Cardiac fibroblast (primary cell): ENCODE data around the gene C17orf75.
"Not testable (repeated sequence)": the region's sequence is repeated elsewhere in the genome, so short reads cannot be mapped to it uniquely, and the experiment has no call there.

ENCODE experiments used
- DNase-seq, 2 donors: peaks; one replicate each; pipeline versions ENCODE4 v3.0.0 to v3.0.0-alpha.2; 2010; ENCODE audit warnings: low read depth in 2 of 2
- H3K4me3 ChIP-seq, 2 donors: replicated peaks in 1 of 2; 1 replicate in 1 of 2; 2 replicates in 1 of 2; pipeline ENCODE4 v1.5.1; 2011; ENCODE audit warnings: low read depth in 2 of 2, low read length in 2 of 2, mild to moderate bottlenecking in 2 of 2, moderate library complexity in 1 of 2
- TF ChIP-seq, protein P1 (sequence below): IDR thresholded peaks from one replicate; pipeline ENCODE4 v1.5.1; 2011; ENCODE audit warnings: low read depth, mild to moderate bottlenecking, low read length, inconsistent platforms

C17orf75 gene

DNA sequence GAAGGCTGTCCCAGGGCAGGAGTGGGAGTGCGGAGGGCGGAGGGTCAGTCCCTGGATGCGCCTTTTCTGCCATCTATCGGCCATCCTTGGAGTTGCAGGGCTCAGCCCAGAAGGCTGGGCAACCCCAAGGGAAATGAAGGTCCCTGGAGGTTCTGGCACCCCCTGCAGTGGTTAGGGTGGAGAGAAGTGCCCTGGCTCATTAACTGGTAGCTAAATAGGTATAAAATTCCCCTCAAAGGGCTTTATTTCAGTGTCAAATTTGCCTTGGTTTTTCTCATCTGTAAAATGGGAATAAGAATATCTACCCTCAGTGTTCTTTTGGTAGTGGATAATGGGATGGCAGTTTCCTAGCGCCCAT is 22.4 kb downstream of the C17orf75 start:
- no peak overlapping the region for H3K4me3 ChIP-seq
- peak; percentile 61 to 66 for DNase-seq
- TF ChIP-seq, protein P1, sequence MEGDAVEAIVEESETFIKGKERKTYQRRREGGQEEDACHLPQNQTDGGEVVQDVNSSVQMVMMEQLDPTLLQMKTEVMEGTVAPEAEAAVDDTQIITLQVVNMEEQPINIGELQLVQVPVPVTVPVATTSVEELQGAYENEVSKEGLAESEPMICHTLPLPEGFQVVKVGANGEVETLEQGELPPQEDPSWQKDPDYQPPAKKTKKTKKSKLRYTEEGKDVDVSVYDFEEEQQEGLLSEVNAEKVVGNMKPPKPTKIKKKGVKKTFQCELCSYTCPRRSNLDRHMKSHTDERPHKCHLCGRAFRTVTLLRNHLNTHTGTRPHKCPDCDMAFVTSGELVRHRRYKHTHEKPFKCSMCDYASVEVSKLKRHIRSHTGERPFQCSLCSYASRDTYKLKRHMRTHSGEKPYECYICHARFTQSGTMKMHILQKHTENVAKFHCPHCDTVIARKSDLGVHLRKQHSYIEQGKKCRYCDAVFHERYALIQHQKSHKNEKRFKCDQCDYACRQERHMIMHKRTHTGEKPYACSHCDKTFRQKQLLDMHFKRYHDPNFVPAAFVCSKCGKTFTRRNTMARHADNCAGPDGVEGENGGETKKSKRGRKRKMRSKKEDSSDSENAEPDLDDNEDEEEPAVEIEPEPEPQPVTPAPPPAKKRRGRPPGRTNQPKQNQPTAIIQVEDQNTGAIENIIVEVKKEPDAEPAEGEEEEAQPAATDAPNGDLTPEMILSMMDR = peak; percentile 99

- H3K4me3 ChIP-seq = no peak overlapping the region
- DNase-seq = no peak
- TF ChIP-seq, protein P1 = no peak
These were observed 23.9 kb downstream of the C17orf75 start for GRCh38 chr17:32318071-32318470.

GRCh38 chr17:32317353-32317752 is 24.6 kb downstream of the C17orf75 start:
- no peak overlapping the region for H3K4me3 ChIP-seq
- DNase-seq = no peak
- TF ChIP-seq, protein P1 = no peak

DNA sequence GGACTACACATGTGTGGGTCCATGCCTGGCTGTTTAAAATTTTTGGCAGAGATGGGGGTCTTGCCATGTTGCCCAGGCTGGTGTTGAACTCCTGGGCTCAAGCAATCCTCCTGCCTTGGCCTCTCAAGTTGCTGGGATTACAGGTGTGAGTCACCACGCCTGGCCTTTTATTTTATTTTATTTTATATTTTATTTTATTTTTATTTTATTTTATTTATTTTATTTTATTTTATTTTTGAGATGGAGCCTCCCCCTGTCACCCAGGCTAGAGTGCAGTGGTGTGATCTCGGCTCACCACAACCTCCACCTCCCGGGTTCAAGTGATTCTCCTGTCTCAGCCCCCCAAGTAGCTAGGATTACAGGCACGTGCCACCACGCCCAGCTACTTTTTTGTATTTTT is 25.3 kb downstream of the C17orf75 start:
- DNase-seq, H3K4me3 ChIP-seq: not testable (repeated sequence)

GRCh38 chr17:32315171-32315570 is 26.8 kb downstream of the C17orf75 start:
- TF ChIP-seq, protein P1 = no peak
- H3K4me3 ChIP-seq = no peak overlapping the region
- DNase-seq = no peak

- TF ChIP-seq, protein P1 = no peak
- no peak for DNase-seq
- no peak overlapping the region for H3K4me3 ChIP-seq
These were observed 27.3 kb downstream of the C17orf75 start for GRCh38 chr17:32314636-32315035.

DNA sequence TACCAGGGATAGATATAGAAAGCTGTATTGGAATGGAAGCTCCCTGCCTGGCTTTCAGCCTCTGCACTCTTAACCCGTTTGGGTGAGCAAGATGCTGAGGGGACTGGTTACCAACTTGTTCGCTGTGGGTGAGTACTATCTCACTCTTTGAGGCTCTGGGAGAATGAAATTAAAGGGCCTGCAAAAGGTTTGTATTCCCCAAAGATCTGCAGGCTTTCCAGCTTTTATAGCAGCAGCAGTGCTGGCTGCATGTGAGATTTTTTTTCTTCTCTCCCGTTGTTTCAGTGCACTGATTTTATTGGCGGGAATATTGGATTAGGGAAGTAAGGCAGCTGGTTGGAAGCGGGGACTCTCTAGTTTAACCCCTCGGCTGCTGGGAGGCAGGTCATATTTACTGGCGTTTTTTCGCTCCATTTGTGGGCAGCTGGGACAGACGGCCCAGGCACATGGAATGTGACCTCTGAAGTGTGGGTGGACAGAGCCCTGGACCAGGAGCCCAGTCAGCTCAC is 30.9 kb downstream of the C17orf75 start:
- peak in 1 of 2 donors; percentile 11 for DNase-seq
- TF ChIP-seq, protein P1 = no peak
- H3K4me3 ChIP-seq = no peak overlapping the region
